Erythroblast (primary cell): ENCODE measurements around the gene AP3S2.

ENCODE experiments used
- GATA1 ChIP-seq: IDR thresholded peaks from 2 replicates; pipeline ENCODE4 v1.6.1; 2011; ENCODE audit warnings: low read depth, mild to moderate bottlenecking, control low read depth, low read length, moderate library complexity
- POLR2A ChIP-seq: IDR thresholded peaks from 2 replicates; pipeline ENCODE4 v1.6.1; 2011; ENCODE audit warnings: mild to moderate bottlenecking, low read length

- TF ChIP-seq POLR2A (no peak), GATA1 (no peak)
Measured at GRCh38 chr15:89837134-89837829, 56.5 kb downstream of the AP3S2 start.
